ENCODE results near the gene ACBD6.

Gene ACBD6

DNA sequence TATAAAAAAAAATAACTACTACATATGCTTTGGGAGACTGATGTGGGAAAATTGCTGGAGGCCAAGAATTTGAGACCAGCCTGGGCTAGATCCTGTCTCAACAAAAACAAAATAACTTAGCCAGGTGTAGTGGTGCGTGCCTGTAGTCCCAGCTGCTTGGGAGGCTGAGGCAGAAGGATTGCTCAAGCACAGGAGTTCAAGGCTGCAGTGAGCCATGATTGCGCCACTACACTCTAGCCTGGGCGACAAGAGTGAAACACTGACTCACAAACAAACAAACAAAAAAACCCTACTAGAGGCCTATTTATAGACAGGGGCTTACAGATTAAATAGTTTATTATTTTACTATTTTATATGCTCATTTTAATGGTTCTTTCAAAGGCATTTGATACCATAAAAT lies 192.3 kb downstream of the ACBD6 start:
- no peak for TF ChIP-seq TAF1 (IDR thresholded peaks at IDR 0.05; ENCODE audit: borderline replicate concordance, insufficient read depth, low read length)
- TF ChIP-seq FOXP2 (optimal IDR thresholded peaks at IDR 0.05; ENCODE audit: borderline replicate concordance, extremely low read depth, extremely low read length, insufficient read depth): no peak
- no peak for TF ChIP-seq POLR2AphosphoS5 (IDR thresholded peaks at IDR 0.05; ENCODE audit: low read depth, low read length)
- TF ChIP-seq, protein P1, sequence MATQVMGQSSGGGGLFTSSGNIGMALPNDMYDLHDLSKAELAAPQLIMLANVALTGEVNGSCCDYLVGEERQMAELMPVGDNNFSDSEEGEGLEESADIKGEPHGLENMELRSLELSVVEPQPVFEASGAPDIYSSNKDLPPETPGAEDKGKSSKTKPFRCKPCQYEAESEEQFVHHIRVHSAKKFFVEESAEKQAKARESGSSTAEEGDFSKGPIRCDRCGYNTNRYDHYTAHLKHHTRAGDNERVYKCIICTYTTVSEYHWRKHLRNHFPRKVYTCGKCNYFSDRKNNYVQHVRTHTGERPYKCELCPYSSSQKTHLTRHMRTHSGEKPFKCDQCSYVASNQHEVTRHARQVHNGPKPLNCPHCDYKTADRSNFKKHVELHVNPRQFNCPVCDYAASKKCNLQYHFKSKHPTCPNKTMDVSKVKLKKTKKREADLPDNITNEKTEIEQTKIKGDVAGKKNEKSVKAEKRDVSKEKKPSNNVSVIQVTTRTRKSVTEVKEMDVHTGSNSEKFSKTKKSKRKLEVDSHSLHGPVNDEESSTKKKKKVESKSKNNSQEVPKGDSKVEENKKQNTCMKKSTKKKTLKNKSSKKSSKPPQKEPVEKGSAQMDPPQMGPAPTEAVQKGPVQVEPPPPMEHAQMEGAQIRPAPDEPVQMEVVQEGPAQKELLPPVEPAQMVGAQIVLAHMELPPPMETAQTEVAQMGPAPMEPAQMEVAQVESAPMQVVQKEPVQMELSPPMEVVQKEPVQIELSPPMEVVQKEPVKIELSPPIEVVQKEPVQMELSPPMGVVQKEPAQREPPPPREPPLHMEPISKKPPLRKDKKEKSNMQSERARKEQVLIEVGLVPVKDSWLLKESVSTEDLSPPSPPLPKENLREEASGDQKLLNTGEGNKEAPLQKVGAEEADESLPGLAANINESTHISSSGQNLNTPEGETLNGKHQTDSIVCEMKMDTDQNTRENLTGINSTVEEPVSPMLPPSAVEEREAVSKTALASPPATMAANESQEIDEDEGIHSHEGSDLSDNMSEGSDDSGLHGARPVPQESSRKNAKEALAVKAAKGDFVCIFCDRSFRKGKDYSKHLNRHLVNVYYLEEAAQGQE (IDR thresholded peaks at IDR 0.05; ENCODE audit: insufficient read depth in 1 of 2, low read depth in 2 of 2, low read length in 2 of 2): no peak
- no peak for TF ChIP-seq SIN3A (IDR thresholded peaks at IDR 0.05; ENCODE audit: borderline replicate concordance, insufficient read depth, low read length)

DNA sequence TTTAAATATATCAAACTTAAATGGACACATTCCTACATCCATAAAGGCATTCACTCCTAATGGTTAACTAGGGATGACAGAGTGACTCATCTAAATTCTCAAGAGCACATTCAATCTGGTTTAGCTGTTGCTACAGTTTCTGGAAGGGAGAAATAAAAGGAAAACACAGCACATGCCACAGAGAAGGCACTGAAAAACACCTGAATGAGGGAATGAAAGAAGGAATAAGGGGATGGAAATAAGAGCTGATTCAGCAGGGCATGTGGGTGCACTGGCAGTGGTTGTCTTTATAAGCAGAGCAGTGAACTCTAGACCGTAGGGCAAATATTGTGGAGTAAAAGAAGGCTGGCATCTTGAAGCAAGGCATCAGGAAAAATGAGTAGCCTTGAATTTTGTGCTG lies 193.0 kb downstream of the ACBD6 start:
- no peak for TF ChIP-seq SIN3A (IDR thresholded peaks at IDR 0.05; ENCODE audit: borderline replicate concordance, insufficient read depth, low read length)
- TF ChIP-seq, protein P1 (IDR thresholded peaks at IDR 0.05; ENCODE audit: insufficient read depth in 1 of 2, low read depth in 2 of 2, low read length in 2 of 2): no peak
- no peak for TF ChIP-seq TAF1 (IDR thresholded peaks at IDR 0.05; ENCODE audit: borderline replicate concordance, insufficient read depth, low read length)
- TF ChIP-seq FOXP2 (optimal IDR thresholded peaks at IDR 0.05; ENCODE audit: borderline replicate concordance, extremely low read depth, extremely low read length, insufficient read depth): no peak
- TF ChIP-seq POLR2AphosphoS5 (IDR thresholded peaks at IDR 0.05; ENCODE audit: low read depth, low read length): no peak

DNA sequence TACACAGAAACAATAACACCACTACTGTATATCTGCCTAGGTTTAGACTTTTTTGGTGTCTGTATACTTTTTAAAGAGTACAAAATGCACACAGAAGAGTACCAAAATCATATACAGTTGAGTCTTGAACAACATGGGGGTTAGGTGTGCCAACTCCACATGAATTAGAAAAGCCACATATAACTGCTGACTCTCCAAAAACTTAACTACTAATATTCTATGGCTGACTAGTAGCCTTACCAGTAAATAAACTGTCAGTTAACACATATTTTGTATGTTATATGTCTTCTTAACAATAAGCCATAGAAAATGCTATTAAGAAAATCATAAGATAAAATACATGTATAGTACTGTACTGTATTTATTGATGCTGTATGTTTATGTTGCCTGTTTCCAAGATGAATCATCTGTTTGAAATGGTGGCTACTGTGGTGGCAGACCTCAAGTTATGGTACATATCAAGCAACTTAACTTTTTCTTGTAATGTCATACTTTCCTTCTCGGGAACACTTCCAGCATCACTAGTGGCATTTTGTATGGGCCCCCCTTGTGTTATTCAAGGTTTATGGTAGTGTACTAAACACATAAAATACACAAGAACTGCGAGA lies 201.1 kb downstream of the ACBD6 start:
- TF ChIP-seq, protein P1 (IDR thresholded peaks at IDR 0.05; ENCODE audit: insufficient read depth in 1 of 2, low read depth in 2 of 2, low read length in 2 of 2): no peak
- TF ChIP-seq TAF1 (IDR thresholded peaks at IDR 0.05; ENCODE audit: borderline replicate concordance, insufficient read depth, low read length) (no peak), SIN3A (IDR thresholded peaks at IDR 0.05; ENCODE audit: borderline replicate concordance, insufficient read depth, low read length) (no peak), POLR2AphosphoS5 (IDR thresholded peaks at IDR 0.05; ENCODE audit: low read depth, low read length) (no peak), FOXP2 (optimal IDR thresholded peaks at IDR 0.05; ENCODE audit: borderline replicate concordance, extremely low read depth, extremely low read length, insufficient read depth) (no peak)

DNA sequence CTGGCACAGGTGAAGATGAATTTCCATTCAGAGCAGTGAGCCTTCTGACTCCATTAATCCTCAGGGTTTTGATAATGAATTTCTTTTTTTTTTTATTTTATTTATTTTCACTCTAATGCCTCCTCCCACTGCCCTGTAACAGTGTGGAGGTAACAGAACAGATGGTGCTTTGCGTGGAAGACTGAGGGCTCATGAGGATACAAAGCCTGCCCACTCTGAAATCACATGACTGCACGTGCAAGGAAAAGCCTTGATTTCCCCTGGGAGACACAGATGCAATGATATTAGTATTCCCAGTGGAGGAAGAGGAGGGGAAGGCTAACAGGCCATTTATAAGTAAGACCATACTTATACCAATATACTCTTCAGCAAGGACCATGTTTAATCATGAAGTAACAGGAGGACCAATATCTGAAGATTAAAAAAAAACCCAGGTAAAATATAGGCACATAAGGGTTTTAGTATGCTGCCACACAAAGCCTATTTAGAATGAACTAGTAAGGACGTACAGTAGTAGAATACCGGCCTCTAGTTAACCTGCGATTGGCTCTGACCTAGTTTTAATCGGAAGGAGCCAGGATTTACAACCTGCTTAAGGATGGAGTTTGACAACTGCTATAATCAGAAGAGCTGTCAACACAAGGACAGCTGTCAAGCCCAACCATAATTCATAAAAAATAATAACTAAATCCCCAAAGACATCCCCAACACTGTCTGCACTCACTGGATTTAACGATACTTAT lies 202.7 kb downstream of the ACBD6 start:
- TF ChIP-seq POLR2AphosphoS5 (IDR thresholded peaks at IDR 0.05; ENCODE audit: low read depth, low read length) (no peak), FOXP2 (optimal IDR thresholded peaks at IDR 0.05; ENCODE audit: borderline replicate concordance, extremely low read depth, extremely low read length, insufficient read depth) (no peak), SIN3A (IDR thresholded peaks at IDR 0.05; ENCODE audit: borderline replicate concordance, insufficient read depth, low read length) (no peak), TAF1 (IDR thresholded peaks at IDR 0.05; ENCODE audit: borderline replicate concordance, insufficient read depth, low read length) (no peak)
- TF ChIP-seq, protein P1 (IDR thresholded peaks at IDR 0.05; ENCODE audit: insufficient read depth in 1 of 2, low read depth in 2 of 2, low read length in 2 of 2): no peak
